ENCODE data around the gene RANGRF.
A peak's percentile ranks its signal among the peaks of the same experiment; 100 is the strongest.
"Not testable (repeated sequence)": the region's sequence is repeated elsewhere in the genome, so short reads cannot be mapped to it uniquely, and the experiment has no call there.

The RANGRF gene, protein sequence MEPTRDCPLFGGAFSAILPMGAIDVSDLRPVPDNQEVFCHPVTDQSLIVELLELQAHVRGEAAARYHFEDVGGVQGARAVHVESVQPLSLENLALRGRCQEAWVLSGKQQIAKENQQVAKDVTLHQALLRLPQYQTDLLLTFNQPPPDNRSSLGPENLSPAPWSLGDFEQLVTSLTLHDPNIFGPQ

DNA sequence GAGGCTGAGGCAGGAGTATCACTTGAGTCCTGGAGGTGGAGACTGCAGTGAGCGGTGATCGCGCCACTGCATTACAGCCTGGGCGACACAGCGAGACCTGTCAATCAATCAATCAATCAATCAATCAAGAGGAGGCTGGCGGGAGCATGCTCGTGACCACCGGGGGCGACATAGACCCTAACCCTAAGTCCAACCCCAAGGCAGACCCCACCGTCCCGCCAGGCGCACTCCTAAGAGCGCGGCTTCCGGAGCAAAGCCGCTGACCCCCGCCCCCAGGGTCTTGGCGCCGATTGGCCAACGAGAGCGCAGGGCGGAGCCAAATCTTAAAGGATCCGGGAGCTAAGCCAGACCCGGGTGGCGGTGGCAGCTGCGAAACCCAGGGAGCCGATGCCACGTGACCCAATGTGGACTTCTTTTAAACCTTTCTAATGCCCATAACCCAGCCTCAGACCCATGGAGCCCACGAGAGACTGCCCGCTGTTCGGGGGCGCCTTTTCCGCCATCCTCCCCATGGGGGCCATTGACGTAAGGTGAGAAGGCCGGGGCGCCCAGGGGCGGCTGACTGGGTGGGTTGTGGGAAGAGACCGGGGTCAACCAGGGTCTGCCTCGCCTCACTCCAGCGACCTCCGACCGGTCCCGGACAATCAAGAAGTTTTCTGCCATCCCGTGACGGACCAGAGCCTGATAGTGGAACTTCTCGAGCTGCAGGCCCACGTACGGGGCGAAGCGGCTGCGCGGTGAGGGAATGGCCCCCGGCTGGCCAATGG lies at the start of gene RANGRF:
Gene RANGRF, plus strand, starts transcription at position 335 of the 767 bp plus-strand sequence. Its CDS starts 119 bp downstream, at position 454.
- peak; percentile 94 for DNase-seq

DNA sequence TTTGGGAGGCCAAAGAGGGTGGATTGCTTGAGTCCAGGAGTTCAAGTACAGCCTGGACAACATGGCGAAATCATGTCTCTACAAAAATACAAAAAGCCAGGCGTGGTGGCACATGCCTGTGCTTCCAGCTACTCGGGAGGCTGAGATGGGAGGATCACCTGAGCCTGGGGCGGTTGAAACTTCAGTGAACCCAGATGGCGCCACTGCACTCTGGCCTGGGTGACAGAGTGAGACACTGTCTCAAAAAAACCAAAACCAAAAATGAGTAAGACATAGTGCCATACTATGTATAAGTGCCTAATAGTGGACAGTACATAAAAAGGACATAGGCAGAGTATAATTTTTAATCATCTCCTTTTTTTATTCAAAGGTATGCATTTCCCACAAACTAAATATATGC lies 44.6 kb upstream of the RANGRF start:
- DNase-seq, result no peak

DNA sequence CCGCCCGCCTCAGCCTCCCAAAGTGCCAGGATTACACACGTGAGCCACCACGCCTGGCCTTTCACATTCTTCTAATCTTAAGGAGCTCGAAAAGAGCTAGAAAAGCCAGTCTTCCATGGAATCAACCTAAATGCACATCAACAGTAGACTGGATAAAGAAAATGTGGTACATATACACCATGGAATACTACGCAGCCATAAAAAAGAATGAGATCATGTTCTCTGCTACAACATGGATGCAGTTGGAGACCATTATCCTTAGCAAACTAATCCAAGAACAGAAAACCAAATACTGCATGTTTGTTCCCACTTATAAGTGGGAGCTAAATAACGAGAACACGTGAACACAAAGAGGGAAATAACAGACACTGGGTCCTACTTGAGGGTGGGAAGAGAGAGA lies 43.7 kb upstream of the RANGRF start:
- no peak for DNase-seq

DNA sequence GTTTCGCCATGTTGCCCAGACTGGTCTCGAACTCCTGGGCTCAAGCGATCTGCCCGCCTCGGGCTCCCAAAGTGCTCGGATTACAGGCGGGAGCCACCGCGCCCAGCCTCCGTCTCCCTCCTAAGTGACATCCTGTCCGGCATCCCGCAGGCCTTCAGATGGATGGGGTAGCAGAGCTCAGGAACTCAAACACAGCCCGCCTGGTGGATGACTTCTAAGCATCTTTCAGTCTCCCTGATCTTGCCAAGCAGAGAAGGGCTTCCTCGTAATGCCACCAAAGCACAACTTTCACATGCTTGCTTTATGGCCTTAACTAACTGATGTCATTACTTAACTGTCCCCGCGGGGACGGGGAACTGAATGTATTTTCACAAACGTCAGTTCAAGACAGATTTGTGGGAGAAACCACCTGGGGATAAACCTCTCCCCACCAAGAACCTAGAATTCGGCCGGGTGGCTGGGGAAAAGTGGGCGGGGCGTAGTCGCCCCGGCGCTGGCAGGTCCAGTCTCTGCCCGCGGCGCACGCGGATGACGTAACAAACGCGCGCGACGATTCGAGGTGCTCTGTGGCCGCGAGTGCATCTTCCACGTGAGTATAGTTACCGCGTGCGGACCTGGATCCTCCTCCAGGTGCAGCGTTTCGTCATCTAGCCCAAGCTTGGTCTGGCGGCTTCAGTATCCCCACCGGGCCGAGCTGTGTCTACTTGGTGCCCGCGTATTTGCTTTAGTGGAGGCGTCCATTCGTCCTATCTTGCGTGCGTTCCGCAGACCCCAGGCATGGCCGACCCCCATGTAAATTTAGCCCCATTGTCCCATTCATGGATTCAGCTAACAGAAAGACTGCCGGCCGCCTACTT lies 39.5 kb upstream of the RANGRF start, which contains the start of gene PFAS:
Gene PFAS, plus strand, starts transcription at position 539 of the 857 bp plus-strand sequence. CDS start 4,649 bp downstream, outside the sequence.
- DNase-seq, result peak; percentile 97

DNA sequence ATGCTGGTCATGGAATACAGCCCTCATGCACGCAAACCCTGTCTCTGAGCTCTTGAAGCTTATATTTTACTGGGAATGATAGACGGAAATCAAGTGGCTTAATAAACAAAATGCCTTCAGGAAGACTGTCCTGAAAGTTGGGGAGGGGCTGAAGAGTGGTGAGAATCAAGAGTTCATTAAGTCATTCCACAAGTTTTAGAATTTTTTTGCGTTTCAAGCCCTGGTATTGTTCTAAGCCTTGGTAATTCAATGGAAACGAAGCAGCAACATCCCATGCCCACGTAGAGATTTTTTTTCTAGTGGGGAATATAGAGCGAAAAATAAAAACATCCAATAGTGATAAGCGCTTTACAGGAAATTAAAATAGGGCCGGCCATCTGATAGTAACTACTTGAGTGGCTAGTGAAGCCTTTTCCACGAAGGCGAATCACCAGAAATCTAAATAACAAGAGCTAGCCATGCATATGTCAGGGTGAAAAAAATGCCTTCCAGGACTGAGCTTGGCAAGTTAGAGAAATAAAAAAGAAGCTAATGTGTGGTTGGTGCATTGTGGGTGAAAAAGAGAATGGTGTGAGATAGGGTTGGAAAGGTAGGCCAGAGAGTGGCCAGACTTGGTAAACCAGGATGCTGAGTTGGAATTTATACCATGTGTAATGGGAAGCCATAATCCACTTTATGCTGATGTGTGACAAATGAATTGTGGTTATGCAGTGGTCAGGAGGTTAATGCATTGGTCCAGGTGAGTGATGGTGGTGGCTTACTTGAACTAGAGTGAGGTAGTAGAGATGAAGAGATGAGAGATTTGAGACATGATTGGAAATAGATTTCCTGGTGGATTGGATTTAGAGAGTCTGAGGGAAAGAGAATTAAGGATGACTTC lies 38.6 kb upstream of the RANGRF start:
- DNase-seq, result no peak

DNA sequence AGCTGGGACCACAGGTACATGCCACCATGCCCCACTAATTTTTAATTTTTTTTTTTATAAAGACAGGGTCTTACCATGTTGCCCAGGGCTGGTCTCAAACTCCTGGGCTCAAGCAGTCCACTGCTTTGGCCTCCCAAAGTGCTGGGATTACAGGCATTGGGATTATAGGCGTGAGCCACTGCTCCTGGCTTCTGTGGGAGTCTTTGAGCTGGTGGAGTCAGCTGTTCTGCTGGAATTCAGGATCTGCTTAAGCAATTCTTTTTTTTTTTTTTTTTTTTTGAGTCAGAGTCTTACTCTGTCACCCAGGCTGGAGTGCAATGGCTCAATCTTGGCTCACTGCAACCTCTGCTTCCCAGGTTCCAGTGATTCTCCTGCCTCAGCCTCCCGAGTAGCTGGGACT lies 37.1 kb upstream of the RANGRF start:
- not testable (repeated sequence) for DNase-seq

DNA sequence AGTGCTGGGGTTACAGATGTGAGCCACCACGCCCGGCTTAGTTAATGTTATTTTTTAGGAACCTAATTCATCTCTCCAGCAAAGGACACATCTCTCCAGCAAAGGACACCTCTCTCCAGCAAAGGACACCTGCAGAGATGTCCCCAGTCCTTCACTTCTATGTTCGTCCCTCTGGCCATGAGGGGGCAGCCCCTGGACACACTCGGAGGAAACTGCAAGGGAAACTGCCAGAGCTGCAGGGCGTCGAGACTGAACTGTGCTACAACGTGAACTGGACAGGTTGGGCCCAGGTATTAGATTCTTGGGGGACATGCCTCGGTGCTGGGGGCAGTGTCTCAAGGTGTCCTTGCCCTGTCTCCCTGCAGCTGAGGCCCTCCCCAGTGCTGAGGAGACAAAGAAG lies 34.7 kb upstream of the RANGRF start:
- DNase-seq, result no peak

DNA sequence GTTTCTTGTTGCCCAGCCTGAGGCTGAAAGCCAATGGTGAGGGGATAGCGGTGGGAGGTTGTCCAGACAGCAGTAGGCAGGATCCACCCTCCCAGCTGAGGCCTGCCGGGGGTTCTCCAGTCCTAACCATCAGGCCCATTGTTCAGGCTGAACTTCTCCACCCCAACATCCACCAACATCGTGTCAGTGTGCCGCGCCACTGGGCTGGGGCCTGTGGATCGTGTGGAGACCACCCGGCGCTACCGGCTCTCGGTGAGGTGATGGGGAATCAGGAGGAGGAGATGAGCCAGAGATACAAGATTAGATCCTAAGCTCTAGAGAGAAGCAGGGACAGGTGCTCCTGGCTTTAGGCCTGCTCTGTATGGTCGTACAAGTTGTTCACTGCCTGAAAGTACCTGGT lies 33.6 kb upstream of the RANGRF start:
- no peak for DNase-seq

DNA sequence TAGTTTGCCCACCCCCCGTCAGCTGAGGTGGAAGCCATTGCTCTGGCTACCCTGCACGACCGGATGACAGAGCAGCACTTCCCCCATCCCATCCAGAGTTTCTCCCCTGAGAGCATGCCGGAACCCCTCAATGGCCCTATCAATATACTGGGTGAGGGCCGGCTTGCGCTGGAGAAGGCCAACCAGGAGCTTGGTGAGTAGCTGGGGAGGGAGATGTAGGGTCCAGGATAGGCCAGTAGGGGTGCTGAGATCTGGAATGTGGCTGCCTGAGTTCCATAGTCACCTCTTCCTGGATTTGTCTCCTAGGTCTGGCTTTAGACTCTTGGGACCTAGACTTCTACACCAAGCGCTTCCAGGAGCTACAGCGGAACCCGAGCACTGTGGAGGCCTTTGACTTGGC lies 33.0 kb upstream of the RANGRF start:
- no peak for DNase-seq

DNA sequence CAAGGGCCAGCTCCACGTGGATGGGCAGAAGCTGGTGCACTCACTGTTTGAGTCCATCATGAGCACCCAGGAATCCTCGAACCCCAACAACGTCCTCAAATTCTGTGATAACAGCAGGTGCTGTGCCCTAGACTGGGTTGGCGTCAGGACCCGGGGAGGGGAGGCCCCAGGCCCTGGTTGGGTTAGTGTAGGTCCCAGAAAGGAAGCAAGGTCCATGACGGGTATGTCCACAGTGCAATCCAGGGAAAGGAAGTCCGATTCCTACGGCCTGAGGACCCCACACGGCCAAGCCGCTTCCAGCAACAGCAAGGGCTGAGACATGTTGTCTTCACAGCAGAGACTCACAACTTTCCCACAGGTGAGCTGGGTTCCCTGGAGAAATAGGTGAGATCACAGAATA lies 32.2 kb upstream of the RANGRF start:
- no peak for DNase-seq

DNA sequence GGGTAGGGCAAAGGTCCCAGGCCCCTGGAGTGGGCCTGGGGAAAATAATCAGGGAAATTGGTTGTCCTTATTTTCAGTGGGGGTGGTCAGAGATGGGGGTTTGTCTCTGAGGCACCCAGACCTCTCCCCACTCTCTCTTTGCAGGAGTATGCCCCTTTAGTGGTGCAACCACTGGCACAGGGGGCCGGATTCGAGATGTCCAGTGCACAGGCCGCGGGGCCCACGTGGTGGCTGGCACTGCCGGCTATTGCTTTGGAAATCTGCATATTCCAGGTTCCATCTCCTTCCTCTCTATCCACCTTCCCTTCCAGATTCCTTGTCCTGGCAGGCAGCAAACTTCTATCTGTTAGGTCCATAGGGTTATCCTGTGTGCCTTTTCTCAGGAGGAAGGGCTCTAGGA lies 31.8 kb upstream of the RANGRF start:
- DNase-seq, result no peak

DNA sequence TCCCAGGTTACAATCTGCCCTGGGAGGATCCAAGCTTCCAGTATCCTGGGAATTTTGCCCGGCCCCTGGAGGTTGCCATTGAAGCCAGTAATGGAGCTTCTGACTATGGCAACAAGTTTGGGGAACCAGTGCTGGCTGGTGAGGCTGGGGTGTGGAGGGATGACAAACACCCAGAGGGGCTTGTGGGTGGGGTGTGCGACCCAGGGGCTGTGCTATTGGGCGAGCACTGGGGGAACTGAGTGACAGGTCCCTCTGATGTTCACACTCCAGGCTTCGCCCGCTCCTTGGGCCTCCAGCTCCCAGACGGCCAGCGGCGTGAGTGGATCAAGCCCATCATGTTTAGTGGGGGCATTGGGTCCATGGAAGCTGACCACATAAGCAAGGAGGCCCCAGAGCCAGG lies 30.7 kb upstream of the RANGRF start:
- no peak for DNase-seq

DNA sequence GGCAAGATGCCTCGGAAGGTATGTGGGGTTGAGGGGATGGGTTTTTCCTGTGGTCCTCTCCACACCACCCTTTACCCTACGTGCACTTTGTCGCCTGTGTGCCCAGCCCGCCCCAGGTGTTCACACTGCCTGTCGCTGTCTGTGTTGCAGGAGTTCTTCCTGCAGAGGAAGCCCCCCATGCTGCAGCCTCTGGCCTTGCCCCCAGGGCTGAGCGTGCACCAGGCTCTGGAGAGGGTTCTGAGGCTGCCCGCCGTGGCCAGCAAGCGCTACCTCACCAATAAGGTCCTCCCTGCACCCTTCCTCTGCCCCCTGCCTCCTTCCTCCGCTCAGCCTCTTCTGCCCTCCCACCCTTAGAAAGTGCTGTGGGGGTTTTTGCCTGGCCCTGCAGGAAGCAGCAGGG lies 24.1 kb upstream of the RANGRF start:
- no peak for DNase-seq

DNA sequence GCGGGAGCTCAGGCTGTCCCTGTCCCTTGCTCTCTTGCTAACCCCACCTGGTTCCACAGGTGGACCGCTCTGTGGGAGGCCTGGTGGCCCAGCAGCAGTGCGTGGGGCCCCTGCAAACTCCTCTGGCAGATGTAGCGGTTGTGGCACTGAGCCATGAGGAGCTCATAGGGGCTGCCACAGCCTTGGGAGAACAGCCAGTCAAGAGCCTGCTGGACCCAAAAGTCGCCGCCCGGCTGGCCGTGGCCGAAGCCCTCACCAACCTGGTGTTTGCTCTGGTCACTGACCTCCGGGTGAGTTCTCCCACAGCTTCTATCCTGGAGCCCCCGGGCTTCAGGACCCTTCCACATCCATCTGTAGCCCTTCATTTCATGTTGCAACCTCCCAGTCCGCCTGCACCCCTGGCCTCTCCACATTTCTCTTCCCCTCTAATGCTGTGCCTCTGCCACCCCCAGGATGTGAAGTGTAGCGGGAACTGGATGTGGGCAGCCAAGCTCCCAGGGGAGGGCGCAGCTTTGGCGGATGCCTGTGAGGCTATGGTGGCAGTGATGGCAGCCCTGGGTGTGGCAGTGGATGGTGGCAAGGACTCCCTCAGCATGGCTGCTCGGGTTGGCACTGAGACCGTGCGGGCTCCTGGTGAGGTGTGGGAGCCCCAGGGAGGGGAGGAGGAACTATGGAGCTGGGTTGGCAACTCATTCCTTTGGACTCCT lies 23.5 kb upstream of the RANGRF start:
- DNase-seq, result no peak

DNA sequence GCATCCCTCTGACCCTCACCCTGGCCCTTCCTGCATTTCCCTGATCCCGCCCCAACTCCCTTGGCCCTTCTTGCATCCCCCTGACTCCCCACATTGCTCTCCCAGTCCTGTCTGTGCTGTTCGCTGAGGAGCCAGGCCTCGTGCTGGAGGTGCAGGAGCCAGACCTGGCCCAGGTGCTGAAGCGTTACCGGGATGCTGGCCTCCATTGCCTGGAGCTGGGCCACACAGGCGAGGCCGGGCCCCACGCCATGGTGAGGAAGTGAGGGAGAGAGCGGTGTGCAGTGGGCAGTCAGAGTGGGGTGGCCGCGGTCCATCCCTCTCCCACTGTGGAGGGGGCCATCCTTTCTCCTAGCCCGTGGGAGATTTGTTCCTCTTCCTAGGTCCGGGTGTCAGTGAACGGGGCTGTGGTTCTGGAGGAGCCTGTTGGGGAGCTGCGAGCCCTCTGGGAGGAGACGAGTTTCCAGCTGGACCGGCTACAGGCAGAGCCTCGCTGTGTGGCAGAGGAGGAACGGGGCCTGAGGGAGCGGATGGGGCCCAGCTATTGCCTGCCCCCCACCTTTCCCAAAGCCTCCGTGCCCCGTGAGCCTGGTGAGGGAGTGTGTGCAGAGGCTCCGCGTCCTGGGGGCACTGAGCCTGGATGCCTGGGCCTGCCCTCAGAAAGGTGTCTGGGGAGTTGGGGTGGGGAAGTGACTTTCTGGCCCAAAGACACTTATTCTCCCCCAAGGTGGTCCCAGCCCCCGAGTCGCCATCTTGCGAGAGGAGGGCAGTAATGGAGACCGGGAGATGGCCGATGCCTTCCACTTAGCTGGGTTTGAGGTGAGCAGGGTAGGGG lies 21.6 kb upstream of the RANGRF start:
- DNase-seq, result no peak

DNA sequence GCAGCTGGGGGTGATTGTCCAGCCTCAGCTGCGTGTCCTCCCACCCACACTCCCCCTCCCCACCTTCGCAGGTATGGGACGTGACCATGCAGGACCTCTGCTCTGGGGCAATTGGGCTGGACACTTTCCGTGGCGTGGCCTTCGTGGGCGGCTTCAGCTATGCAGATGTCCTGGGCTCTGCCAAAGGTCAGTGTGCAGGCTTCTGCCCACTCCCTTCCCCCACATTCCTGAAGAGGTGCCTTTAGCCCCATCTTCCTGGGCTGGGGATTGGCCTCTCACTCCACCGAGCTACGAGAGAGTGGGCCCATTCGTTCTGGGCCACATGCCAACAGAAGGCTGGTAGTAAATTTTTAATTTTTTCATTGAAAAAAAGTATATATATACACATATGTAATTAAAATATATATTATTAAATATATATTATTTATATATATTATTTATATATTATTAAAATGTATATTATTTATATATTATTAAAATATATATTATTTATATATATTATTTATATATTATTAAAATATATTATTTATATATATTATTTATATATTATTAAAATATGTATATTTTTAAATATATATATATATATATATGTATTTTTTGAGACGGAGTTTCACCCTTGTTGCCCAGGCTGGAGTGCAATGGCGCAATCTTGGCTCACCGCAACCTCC lies 20.9 kb upstream of the RANGRF start:
- no peak for DNase-seq

DNA sequence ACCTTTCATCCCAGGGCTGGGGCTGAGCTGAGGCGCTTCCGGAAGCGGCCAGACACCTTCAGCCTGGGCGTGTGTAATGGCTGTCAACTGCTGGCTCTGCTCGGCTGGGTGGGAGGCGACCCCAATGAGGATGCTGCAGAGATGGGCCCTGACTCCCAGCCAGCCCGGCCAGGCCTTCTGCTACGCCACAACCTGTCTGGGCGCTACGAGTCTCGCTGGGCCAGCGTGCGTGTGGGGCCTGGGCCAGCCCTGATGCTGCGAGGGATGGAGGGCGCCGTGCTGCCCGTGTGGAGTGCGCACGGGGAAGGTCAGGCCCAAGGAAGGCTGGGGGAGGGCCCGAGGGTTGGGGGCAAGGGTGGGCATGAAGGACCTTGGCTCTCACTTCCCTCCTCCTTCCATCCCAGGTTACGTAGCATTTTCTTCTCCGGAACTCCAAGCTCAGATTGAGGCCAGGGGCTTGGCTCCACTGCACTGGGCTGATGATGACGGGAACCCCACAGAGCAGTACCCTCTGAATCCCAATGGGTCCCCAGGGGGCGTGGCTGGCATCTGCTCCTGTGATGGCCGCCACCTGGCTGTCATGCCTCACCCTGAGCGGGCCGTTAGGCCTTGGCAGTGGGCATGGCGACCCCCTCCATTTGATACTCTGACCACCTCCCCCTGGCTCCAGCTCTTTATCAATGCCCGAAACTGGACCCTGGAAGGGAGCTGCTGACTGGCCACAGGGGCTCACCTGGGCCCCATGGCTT lies 19.7 kb upstream of the RANGRF start:
- no peak for DNase-seq

DNA sequence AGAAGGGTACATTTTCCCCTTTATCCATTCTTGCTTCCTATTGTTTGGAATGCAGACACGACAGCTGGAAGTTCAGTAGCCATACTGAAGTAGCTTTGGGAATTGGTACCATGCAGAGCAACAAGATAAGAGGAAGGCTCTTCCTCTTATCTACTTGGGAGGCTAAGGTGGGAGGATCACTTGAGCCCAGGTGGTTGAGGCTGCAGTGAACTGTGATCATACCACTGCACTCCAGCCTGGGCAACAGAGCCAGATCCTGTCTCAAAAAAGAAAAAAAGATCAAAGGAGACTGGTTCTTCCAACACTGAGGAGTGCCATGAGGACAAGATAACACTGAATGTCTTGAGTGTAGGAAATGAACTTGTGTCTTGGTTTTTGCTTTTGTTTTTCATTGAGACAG lies 16.0 kb upstream of the RANGRF start:
- DNase-seq, result no peak

DNA sequence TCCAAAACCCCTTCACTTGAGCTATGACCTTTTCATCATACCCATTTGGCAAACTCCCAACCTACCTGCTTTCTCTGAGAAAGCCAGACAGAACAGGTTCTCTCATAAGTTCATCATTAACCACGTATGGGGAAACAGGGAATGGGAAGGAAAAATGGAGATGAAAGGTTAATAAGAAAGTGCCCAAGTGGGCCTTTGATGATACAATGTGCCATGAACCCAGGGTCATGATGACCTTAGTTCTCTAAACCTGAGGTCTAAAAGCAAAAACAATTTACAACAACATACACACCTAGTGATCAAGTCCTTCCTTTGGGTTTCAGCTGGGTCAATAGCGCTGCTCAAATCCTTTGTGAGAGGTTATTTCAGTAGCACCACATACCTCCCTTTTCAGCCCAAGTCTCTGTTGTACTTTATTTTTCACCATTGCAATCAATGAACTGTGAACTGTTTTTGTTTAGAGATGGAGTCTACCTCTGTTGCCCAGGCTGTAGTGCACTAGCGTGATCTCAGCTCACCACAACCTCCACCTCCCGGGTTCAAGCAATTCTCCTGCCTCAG lies 14.5 kb upstream of the RANGRF start:
- DNase-seq, result no peak

All from NCI-H1105 (cell line).